GM19467 (cell line): ENCODE results near the gene ALPG.
"Not testable (repeated sequence)": the region's sequence is repeated elsewhere in the genome, so short reads cannot be mapped to it uniquely, and the experiment has no call there.

ENCODE experiments used
- ATAC-seq: cut with Tn5 transposase; IDR thresholded peaks from one replicate; pipeline ENCODE4 v1.9.1; 2021; ENCODE audit warnings: mild to moderate bottlenecking, moderate library complexity; ENCODE audit not compliant: unreplicated experiment

ALPG gene

GRCh38 chr2:232395586-232395985 is 11.1 kb upstream of the ALPG start:
- no peak for ATAC-seq

DNA sequence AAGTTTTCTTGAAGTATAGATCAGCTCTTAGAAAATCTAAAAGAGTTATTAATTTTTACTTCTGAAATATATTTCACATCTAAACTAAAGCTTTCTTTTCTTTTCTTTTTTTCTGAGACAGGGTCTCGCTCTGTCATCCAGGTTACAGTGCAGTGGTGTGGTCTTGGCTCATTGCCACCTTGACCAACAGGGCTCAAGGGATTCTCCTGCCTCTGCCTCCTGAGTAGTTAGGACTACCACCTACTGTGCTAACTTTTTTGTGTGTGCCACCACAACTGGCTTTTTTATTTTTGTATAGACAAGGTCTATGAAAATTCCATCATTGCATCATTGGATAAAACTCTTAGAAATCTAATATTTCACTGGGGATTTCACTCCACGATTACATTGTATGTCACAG is 10.0 kb upstream of the ALPG start:
- ATAC-seq: no peak

DNA sequence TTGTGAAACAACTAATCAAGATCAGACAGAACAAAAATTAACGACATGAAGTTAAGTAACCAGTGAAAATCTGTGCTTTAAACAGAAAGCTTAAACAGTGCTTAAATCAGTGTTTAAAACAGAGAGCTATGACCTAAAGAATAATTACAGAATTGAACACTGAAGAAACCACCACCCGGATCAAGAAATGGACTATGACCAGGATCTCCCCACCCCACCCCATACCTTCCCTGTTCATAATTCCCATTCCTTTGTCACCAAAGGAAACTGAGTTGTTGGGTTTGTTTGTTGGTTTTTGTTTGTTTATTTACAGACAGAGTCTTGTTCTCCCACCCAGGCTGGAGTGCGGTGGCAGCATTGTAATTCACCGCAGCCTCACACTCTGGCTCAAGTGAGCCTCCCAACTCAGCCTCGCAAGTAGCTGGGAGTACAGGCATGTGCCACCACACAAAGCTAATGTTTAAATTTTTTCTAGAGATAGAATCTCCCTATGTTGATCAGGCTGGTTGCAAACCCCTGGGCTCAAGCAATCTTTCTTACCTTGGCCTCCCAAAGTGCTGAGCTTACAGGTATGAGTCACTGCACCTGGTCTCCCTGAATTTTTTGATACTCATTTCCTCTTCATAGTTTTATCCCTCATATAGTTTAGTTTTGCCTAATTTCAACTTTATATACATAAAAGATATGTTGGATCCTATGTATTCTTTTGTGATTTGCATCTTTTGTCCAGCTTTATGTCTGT is 8.2 kb upstream of the ALPG start:
- ATAC-seq: no peak

DNA sequence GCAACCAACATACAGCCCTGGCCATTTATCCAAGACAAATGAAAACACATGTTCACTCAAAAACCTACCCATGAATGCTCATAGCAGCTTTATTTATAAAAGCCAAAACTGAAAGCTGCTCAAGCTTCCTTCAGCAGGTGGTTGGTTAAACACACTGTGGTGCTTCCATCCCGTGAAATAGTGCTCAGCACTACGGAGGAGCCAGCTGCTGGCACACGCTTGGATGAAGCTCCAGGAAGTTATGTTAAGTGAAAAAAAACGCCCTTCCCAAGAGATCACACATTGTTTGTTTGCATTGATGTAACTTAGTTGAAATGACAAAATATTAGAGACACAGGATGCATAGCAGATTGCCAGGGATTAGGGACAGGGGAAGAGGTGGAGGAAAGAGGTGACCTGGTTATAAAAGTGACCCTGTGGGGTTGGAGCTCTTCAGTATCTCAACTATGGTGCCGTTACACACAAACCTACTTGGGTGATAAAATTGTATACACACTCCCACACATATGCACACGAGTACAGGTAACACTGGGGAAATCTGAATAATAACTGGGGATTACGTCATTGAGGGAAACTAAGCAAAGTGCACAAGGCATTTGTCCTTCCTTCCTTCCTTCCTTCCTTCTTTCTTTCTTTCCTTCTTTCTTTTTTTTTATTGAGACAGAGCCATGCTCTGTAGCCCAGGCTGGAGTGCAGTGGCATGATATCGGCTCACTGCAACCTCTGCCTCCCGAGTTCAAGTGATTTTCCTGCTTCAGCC is 6.2 kb upstream of the ALPG start:
- no peak for ATAC-seq

GRCh38 chr2:232402518-232402917 is 4.1 kb upstream of the ALPG start:
- ATAC-seq: no peak

- ATAC-seq: no peak
Observed at GRCh38 chr2:232405943-232406510, 617 bp upstream of the ALPG start.

DNA sequence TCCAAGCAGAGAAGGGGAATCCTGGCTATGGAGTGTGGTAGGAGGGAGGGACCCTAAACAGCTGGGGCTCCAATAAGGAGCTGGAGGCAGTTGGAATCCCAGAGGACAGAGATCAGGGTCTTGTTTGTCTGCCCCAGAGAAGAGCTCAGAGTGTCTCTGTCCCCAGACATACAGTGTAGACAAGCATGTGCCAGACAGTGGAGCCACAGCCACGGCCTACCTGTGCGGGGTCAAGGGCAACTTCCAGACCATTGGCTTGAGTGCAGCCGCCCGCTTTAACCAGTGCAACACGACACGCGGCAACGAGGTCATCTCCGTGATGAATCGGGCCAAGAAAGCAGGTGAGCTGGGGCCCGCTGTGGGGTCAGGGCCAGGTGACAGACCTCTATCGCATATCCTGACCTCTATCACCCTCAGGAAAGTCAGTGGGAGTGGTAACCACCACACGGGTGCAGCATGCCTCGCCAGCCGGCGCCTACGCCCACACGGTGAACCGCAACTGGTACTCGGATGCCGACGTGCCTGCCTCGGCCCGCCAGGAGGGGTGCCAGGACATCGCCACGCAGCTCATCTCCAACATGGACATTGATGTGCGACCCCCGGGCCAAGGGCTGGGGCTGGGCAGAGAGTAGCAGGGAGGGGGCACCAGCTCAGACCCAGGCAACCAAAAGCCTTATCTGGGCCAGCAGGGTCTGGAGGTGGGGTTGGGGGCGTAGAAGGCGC is 945 bp downstream of the ALPG start:
- ATAC-seq: not testable (repeated sequence)

DNA sequence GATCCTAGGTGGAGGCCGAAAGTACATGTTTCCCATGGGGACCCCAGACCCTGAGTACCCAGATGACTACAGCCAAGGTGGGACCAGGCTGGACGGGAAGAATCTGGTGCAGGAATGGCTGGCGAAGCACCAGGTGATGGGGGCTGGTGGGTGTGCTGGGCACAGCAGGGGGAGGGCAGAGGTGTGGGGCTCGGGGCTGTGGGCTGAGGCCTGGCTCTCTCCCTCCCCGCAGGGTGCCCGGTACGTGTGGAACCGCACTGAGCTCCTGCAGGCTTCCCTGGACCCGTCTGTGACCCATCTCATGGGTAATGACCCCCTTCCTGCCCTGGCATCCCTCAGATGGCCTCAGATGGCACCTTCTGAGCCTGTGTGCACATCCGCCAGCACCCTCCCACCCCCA is 1.6 kb downstream of the ALPG start:
- not testable (repeated sequence) for ATAC-seq

DNA sequence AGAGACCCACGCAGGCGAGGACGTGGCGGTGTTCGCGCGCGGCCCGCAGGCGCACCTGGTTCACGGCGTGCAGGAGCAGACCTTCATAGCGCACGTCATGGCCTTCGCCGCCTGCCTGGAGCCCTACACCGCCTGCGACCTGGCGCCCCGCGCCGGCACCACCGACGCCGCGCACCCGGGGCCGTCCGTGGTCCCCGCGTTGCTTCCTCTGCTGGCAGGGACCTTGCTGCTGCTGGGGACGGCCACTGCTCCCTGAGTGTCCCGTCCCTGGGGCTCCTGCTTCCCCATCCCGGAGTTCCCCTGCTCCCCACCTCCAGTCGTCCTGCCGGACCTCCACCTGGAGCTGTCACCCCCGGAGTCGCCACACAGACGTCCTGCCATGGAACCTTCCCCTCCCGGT is 3.0 kb downstream of the ALPG start:
- not testable (repeated sequence) for ATAC-seq

DNA sequence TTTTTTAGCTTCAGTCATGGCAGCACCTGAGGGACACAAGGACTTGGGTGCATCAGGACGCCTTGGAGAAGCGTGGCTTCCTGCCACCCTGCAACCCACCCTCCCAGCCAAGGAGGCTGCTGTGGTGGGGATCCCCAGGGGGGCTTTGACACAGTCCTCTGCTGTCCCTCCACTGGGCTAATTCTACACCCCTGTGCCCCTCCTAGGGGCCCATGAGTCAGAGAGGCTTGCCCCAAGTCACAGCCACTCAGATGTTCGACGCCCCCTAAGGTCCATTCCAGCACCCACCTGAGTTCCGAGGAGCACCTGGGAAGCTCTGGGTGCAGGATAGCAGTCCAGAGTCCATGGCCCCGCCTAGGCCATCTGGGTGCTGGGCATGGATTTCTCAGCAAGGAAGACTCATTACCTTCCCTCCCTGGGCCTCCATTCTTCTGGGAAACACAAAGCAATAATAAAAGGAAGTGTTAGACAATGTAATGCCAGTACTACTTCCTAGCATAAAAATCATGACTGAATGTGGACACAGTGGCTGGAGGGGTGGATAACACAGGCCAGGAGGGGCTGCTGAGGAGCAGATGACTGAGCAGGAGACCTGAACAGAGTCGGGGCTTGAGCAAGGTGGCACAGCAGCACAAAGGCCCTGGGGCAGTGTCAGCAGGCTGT is 3.7 kb downstream of the ALPG start:
- no peak for ATAC-seq

DNA sequence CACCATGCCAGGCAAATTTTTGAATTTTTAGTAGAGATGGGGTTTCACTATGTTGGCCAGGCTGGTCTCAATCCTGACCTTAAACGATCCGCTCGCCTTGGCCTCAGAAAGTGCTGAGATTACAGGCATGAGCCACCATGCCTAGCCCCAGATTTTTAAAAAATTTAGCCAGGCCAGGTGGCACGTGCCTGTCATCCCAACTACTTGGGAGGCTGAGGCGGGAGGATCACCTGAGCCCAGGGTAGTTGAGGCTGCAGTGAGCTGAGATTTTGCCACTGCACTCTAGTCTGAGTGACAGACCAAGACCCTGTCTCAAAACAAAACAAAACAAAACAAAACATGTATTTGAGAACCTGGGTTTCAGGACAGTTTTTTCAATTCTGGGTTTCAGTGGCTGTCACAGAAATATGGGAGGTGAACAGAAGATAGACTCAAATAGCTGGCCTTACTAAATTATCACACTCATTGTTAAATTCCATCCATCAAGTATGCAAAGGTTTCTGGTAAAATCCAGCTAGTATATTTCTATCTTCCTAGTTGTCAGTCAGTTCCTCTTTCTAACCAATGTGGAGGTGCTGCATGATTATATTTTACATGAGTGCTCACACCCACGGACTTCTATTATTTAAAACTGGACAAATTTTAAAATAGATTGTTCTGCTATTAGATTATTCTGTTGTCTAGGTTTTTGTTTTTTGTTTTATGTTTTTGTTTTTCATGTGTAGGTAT is 5.4 kb downstream of the ALPG start:
- ATAC-seq: no peak

DNA sequence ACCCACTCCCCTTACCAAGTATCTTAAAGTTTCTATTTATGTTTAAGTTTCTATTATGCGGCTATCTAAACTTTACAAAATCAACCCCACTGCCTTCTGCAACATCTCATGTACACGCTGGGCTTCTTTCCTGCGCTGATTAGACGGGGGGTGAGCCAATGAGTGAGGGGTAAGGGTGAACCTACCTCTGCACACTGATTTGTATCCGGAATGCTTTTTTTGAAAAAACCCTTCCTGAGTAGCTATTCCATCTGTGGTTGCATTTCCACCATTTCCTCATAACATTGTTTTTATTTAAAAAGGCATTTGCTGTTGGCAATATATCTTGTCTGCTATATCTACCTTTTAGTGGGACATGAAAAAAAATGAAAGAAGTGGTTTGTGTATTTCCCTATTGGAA is 6.3 kb downstream of the ALPG start:
- ATAC-seq: no peak

GRCh38 chr2:232415138-232415690 is 8.6 kb downstream of the ALPG start:
- no peak for ATAC-seq

DNA sequence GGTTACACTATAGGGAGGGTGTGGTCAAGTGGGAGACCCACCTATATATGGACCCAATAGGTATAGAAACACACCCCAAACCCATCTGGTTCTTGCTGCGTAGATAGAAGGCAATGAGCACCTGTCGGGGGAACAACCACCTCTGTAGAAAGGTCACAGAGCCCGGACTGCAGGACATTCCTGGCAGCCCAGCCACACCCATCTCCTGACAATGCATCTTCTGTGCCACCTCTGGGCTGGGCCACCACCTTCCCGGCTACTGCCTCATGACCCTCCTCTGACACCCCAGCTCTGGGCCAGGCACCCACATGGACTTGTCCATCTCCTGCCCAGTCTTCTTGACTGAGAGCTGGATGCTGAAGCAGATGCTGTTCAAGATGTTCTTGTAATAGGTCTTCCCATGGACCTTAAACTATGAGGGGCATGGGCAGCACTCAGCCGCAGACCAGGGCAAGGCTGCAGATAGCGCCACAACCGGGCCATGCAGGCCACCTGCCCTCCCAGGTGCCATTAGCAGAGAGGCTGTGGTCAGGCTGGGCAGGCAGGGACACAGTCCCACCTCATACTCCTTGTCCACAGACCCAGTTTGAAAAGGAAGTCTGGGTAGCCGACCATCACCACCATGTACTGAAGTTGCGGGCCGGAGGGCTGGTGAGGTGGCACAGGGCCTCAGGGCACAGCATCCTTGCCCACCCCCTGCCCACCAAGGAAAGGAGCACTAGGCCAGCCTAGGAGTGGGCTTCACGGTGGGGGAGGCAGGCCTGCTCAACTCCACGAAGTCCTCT is 9.3 kb downstream of the ALPG start:
- no peak for ATAC-seq

DNA sequence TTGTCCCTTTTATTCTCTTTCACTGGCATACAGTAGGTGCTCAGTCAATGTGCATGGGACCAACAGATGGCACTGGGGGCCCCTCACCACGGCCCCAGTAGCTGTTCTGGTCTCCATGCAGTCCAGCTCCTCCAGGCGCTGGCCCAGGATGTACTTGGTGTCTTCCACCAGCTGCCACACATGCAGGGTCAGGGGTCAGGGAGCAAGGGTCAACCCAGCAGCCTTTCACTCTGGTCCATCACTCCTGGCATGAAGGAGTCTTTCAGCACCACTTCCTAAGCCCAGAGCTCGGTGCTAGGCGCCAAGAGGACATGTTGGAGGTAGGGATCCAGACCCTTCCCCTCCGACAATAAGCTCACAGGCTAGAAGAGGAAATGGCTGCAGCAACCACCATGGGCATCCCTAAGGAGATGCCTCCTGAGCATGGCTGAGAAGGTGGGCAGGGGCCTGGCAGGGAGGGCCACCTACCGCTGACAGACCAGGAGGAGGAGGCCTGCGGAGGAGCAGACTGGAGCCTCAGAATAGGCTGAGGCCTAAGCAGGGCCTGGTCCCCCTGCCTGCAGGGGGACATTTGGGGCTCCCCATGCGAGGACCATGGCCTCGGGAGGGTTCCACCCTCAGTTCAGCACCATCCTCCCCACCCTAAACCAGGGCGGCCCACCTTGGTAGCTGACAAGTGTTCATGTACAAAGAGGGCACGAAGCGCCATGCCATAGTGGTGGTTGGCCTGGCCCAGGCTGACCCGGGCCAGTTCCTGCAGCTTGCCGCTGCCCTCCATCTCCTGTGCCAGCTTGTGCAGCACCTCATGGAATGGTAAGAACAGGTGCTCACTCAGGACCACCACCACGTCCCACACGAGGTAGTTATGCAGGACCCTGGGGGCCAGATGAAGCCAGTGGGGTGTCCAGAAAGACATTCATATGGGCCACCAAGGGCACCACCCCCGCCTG is 10.2 kb downstream of the ALPG start:
- no peak for ATAC-seq

GRCh38 chr2:232417489-232417888 is 10.8 kb downstream of the ALPG start:
- no peak for ATAC-seq

DNA sequence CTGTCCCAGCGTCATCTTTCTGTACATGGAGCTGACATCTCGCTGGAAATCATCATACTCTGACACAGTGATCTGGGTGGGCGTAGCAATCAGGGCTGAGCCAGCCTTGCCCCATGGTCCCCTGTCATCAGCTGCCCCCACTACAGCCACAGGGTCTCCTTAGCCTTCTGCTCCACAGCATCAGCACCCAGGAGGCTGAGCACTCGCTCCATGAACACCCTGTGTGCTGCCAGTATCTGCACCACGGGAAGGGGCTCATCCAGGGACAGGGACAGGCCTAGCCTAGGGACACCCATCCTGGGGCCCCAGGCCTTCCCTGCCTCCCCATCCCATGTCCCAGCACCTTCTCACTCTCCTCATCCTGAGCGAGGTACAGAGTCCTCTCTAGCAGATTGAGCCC is 11.4 kb downstream of the ALPG start:
- ATAC-seq: no peak
